GM12801 (cell line): ENCODE data around the gene JADE2.

ENCODE experiments used
- TF ChIP-seq, protein P1 (sequence below): IDR thresholded peaks from one replicate; pipeline ENCODE4 v1.5.1; 2011; ENCODE audit warnings: control low read depth; ENCODE audit not compliant: insufficient read length; ENCODE audit errors: extremely low read depth

Gene JADE2

GRCh38 chr5:134539732-134540131 is 14.3 kb downstream of the JADE2 start:
- TF ChIP-seq, protein P1, sequence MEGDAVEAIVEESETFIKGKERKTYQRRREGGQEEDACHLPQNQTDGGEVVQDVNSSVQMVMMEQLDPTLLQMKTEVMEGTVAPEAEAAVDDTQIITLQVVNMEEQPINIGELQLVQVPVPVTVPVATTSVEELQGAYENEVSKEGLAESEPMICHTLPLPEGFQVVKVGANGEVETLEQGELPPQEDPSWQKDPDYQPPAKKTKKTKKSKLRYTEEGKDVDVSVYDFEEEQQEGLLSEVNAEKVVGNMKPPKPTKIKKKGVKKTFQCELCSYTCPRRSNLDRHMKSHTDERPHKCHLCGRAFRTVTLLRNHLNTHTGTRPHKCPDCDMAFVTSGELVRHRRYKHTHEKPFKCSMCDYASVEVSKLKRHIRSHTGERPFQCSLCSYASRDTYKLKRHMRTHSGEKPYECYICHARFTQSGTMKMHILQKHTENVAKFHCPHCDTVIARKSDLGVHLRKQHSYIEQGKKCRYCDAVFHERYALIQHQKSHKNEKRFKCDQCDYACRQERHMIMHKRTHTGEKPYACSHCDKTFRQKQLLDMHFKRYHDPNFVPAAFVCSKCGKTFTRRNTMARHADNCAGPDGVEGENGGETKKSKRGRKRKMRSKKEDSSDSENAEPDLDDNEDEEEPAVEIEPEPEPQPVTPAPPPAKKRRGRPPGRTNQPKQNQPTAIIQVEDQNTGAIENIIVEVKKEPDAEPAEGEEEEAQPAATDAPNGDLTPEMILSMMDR: no peak

GRCh38 chr5:134540747-134541733 is 15.6 kb downstream of the JADE2 start:
- TF ChIP-seq, protein P1: no peak

GRCh38 chr5:134541736-134542376 is 16.4 kb downstream of the JADE2 start:
- TF ChIP-seq, protein P1: no peak

DNA sequence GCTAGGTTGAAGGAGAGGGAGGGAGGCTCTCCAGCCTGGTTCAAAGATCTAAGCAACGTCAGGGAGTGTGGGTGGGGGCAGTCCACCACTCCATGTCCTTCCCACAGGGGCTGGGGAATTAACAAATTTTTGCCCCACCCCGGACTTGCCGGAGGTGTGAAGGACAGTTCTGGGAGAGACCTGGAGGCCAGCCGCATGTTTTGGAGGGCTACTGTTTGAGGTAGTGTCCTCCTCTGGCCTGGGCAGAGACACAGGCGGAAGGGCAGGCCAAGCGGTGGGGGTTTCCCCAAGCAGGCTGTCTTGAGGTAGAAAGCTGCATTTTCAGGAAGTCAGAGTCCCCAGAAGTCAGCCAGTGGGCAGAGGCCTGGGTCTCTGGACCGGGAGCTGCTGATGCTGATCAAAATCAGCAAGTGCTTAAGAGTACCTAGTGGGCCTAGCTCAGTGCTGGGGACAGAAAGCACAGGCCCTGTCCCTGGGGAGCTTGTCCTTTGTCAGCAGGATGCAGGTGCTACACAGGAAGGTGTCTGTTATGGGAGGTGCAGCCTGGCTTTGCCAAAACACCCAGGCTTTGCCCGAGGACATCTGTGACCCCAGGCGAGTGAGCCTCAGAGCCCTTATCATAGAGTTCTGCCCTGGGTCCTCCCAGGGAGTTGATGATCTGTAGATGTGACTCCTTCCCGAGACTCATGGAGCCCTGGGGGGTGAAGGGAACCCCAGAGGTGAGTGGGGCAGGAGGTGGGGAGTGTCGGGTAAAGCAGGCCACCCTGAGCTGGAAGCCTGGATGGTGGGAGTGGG is 18.5 kb downstream of the JADE2 start:
- TF ChIP-seq, protein P1: no peak

DNA sequence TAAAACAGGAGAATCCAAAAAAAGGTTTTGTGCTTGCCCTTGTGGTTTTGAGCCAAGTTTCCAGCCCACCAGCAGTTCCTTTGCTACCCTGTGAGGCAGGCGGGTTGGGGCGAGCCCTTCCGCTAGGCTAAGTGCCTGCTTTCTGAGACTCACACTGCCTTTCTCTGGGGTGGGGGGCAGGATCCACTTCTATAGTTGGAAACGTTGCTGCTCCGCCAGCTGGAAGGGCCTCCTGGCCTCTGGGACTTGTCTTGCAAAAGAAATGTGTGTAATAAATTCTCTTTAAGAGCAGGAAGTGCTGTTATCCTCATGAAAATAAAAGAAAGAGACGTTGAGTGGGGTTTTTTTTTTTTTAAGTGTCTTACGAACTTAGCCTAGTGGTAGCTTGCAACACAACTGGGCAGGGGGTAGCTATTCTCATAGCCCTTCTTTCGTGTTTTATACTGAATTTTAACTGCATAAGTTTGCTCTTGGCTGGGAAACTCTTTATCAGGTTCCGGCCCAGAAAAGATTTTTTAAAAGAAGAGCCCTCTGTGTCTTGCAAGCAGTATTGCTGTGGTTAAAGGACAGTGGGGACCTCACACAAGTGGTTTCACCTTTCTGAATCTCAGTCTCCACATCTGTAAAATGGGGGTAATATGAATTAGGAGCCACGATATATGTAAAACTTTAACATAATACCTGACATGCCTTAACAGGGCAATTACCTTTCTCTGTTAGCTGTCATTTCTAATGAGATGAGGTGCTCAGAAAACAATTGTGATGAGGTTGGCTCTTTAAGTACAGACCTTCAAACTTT is 19.8 kb downstream of the JADE2 start:
- TF ChIP-seq, protein P1: no peak

DNA sequence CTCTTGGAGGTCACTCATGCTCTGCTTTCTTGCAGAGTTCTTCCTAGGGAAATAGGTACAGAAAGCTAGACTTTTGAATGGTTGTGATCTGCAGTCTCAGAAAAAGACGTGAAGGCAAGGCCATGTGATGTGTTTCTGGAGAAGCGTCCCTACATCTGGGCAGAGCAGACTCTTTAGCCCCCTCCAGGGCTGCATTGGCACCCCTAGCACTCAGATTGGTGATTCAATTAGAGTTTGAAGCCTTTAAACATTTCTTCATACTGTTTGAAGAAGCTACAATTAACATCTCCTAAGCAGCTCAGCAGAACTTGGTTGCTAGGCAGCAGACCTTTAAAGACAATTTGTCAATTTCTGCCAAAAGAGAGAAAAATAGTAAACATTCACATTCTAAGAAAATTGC is 21.6 kb downstream of the JADE2 start:
- TF ChIP-seq, protein P1: no peak

DNA sequence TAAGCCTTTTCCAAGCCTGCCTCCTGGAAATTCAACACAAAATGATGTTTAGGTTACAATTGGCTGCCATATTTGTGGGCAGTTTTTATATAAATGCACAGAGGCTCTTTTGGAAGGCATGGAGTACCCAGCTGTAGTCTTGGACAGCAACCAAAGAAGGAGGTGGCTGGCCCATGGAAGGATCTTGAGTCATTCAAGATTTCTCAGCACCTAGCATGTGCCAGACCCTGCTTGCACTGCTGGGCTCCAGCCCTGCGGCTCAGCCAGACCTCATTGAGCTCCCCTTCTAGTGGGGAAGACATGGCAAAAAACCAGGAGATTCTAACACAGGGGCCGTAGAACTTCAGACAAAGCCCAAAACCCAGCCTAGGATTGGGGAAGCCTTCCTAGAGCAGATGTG is 22.1 kb downstream of the JADE2 start:
- TF ChIP-seq, protein P1: no peak
